ENCODE data around the gene BCAR3. TPM values are rescaled to one million over a fixed set of nuclear protein-coding genes. Genes with fewer than 3 reads are reported as not detected.

The BCAR3 gene
- total RNA-seq, 2 donors from 2014 or later: 32.7 to 48.7 TPM

DNA sequence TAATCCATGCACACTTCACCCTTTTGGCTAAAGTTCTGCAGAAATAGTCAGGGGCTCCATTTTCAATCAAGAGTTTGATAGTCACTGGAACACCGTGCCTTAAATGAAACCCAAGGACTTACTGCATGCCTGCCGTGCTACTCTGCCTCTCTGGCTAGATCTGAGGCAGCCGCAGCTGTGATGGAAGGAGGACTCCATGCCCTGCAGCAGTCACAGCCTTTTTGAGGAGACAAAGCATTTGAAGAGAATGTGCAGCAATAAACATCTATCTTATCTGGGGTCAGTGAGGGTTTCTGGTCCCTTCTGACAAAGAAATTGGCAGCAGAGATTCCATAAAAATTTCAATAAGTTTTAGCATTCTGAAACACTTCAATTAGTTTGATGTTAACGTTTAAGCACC lies 78.0 kb downstream of the BCAR3 start:
- no peaks in the 10 kb centered on the region for H3K27me3 Mint-ChIP-seq (ENCODE audit: insufficient read depth)
- H3K36me3 Mint-ChIP-seq (ENCODE audit: low read depth): peaks cover 17% of the 10 kb centered on the region
- peaks cover 58% of the 10 kb centered on the region for H3K4me1 Mint-ChIP-seq
- H3K4me3 Mint-ChIP-seq: no peak overlapping the region
- peaks cover 46% of the 10 kb centered on the region for H3K36me3 ChIP-seq (ENCODE audit: control insufficient read depth, insufficient read depth, low read length)
- H3K9me3 Mint-ChIP-seq: no peaks in the 10 kb centered on the region
- WGBS, 2 experiments (ENCODE audit: insufficient coverage in 1 of 2, insufficient read length in 1 of 2): 84 to 94% methylated on average over 4 of the region's 4 CpGs
- DNase-seq: peak; percentile 29
- peaks cover 4% of the 10 kb centered on the region for H3K4me1 ChIP-seq (ENCODE audit: control insufficient read depth, insufficient read depth, low read length)
- no peak overlapping the region for H3K4me3 ChIP-seq (ENCODE audit: low read length)
- no peak overlapping the region for H3K27ac Mint-ChIP-seq
- no peaks in the 10 kb centered on the region for H3K27me3 ChIP-seq (ENCODE audit: control insufficient read depth, insufficient read depth, low read length, poor library complexity, severe bottlenecking)
- H3K27ac ChIP-seq (ENCODE audit: low read depth, low read length): no peak overlapping the region
- H3K9ac ChIP-seq (ENCODE audit: extremely low read depth, low read length, poor library complexity, severe bottlenecking): no peak overlapping the region
- H3K9me3 ChIP-seq (ENCODE audit: control insufficient read depth, low read length): no peaks in the 10 kb centered on the region
- TF ChIP-seq, protein P1, sequence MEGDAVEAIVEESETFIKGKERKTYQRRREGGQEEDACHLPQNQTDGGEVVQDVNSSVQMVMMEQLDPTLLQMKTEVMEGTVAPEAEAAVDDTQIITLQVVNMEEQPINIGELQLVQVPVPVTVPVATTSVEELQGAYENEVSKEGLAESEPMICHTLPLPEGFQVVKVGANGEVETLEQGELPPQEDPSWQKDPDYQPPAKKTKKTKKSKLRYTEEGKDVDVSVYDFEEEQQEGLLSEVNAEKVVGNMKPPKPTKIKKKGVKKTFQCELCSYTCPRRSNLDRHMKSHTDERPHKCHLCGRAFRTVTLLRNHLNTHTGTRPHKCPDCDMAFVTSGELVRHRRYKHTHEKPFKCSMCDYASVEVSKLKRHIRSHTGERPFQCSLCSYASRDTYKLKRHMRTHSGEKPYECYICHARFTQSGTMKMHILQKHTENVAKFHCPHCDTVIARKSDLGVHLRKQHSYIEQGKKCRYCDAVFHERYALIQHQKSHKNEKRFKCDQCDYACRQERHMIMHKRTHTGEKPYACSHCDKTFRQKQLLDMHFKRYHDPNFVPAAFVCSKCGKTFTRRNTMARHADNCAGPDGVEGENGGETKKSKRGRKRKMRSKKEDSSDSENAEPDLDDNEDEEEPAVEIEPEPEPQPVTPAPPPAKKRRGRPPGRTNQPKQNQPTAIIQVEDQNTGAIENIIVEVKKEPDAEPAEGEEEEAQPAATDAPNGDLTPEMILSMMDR (conservative IDR thresholded peaks at IDR 0.05): no peak

DNA sequence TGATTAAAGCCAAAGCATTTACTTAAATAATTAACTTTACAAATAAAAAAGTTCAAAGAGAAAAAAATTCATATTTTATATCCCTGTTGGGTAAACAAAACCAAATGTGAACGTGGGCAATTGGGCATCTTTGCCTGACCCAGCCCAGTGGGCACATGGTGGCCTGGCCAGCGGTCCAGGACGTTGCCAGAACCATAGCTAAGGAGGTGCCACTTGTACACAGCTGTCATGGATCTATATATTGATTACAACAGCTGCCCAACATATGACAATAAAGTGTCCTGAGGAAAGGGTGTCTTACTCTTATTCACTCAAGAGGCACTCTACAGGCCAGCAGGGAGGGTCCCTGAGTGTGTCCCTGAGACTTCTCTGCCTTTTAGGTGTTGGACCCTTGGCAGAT lies 78.5 kb downstream of the BCAR3 start:
- Mint-ChIP-seq H3K9me3 (no peaks in the 10 kb centered on the region), H3K27me3 (ENCODE audit: insufficient read depth) (no peaks in the 10 kb centered on the region), H3K36me3 (ENCODE audit: low read depth) (peaks cover 17% of the 10 kb centered on the region), H3K4me3 (no peak overlapping the region), H3K27ac (no peak overlapping the region), H3K4me1 (peaks cover 53% of the 10 kb centered on the region)
- 94 to 100% methylated on average over 3 of the region's 3 CpGs for WGBS, 2 experiments (ENCODE audit: insufficient coverage in 1 of 2, insufficient read length in 1 of 2)
- Histone ChIP-seq H3K4me1 (ENCODE audit: control insufficient read depth, insufficient read depth, low read length) (peaks cover 4% of the 10 kb centered on the region), H3K27ac (ENCODE audit: low read depth, low read length) (no peak overlapping the region), H3K9ac (ENCODE audit: extremely low read depth, low read length, poor library complexity, severe bottlenecking) (no peak overlapping the region), H3K4me3 (ENCODE audit: low read length) (no peak overlapping the region), H3K36me3 (ENCODE audit: control insufficient read depth, insufficient read depth, low read length) (peaks cover 49% of the 10 kb centered on the region), H3K9me3 (ENCODE audit: control insufficient read depth, low read length) (no peaks in the 10 kb centered on the region), H3K27me3 (ENCODE audit: control insufficient read depth, insufficient read depth, low read length, poor library complexity, severe bottlenecking) (no peaks in the 10 kb centered on the region)
- TF ChIP-seq, protein P1 (conservative IDR thresholded peaks at IDR 0.05): no peak
- DNase-seq: peak; percentile 12

DNA sequence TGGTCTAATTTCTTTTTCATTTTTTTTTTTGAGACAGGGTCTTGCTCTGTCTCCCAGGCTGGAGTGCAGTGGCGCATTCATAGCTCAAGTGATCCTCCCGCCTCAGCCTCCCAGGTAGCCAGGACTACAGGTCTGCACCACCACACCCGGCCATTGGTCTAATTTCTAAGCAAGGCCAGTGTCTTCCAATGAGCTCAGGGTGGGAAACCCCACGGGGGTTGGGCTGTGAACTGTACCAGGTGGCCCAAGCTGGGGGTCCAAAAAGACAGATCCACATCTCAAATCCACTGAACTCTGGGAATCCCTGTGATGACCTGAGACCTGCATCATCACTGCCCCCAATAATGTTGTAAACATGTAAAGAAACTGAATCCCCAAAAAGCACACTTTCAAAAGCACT lies 79.5 kb downstream of the BCAR3 start:
- no peaks in the 10 kb centered on the region for H3K9me3 ChIP-seq (ENCODE audit: control insufficient read depth, low read length)
- H3K4me3 ChIP-seq (ENCODE audit: low read length): no peak overlapping the region
- peaks cover 56% of the 10 kb centered on the region for H3K36me3 ChIP-seq (ENCODE audit: control insufficient read depth, insufficient read depth, low read length)
- peaks cover 4% of the 10 kb centered on the region for H3K4me1 ChIP-seq (ENCODE audit: control insufficient read depth, insufficient read depth, low read length)
- no peak overlapping the region for H3K27ac ChIP-seq (ENCODE audit: low read depth, low read length)
- DNase-seq: no peak
- H3K27ac Mint-ChIP-seq: no peak overlapping the region
- TF ChIP-seq, protein P1 (conservative IDR thresholded peaks at IDR 0.05): no peak
- H3K27me3 Mint-ChIP-seq (ENCODE audit: insufficient read depth): no peaks in the 10 kb centered on the region
- H3K27me3 ChIP-seq (ENCODE audit: control insufficient read depth, insufficient read depth, low read length, poor library complexity, severe bottlenecking): no peaks in the 10 kb centered on the region
- H3K9ac ChIP-seq (ENCODE audit: extremely low read depth, low read length, poor library complexity, severe bottlenecking): no peak overlapping the region
- WGBS, 2 experiments (ENCODE audit: insufficient coverage in 1 of 2, insufficient read length in 1 of 2): 92 to 94% methylated on average over 2 to 4 of the region's 4 CpGs
- peaks cover 52% of the 10 kb centered on the region for H3K4me1 Mint-ChIP-seq
- no peak overlapping the region for H3K4me3 Mint-ChIP-seq
- H3K9me3 Mint-ChIP-seq: no peaks in the 10 kb centered on the region
- peaks cover 17% of the 10 kb centered on the region for H3K36me3 Mint-ChIP-seq (ENCODE audit: low read depth)
